ENCODE results near the gene MAD1L1.

The MAD1L1 gene

DNA sequence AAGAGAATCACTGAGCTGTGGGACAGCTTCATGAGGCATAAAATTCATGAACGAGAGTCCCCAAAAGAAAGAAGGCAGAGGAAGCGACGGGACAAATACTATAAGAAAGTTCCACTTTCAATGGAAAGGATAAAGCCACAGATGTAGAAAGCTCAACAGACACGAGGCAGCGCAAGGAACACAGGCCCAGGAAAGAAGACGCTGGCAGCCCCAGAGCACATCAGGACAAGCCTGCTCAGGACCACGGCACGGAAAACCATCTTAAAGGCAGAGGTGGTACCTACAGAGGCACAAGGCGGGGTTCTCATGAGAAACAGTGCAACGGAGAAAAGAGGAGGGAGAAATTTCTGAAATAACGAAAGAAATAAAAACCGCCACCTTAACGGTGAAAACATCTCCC lies 273.4 kb downstream of the MAD1L1 start:
- DNase-seq: no peak

DNA sequence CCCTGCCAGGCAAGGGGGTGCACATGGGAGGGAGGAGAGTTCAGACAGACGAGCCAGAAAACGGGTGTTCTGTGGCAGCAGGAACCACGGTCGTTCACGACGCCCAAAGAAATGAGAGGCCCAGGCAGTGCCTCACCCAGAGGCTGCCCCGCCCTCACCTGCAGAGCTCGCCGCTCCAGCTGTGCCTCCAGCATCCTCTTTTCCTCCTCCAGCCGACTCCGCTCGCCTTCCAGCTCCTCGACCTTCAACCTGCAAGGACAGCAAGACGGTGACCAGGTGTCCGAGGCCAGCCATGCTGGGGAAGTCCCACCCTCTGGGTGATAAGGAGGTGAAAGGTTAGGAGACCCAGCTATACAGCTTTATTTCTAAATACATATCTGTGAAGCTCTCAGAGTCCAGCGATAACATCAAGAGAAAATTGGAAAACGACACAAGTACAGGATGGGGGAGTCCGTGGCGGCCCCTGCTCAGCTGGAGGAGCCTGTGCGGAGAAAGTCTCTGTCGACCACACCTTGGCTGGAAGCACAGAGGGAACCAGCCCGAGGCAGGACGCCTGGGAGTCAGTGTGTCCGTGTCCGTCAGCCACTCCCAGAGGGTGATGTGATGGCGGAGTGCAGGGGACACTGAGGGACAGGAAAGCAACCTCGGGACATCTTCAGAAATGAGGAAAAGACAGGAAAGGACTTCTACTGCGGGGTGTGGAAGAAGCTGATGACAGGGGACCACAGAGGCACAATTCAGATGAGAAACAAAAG lies 275.1 kb downstream of the MAD1L1 start:
- DNase-seq: no peak

DNA sequence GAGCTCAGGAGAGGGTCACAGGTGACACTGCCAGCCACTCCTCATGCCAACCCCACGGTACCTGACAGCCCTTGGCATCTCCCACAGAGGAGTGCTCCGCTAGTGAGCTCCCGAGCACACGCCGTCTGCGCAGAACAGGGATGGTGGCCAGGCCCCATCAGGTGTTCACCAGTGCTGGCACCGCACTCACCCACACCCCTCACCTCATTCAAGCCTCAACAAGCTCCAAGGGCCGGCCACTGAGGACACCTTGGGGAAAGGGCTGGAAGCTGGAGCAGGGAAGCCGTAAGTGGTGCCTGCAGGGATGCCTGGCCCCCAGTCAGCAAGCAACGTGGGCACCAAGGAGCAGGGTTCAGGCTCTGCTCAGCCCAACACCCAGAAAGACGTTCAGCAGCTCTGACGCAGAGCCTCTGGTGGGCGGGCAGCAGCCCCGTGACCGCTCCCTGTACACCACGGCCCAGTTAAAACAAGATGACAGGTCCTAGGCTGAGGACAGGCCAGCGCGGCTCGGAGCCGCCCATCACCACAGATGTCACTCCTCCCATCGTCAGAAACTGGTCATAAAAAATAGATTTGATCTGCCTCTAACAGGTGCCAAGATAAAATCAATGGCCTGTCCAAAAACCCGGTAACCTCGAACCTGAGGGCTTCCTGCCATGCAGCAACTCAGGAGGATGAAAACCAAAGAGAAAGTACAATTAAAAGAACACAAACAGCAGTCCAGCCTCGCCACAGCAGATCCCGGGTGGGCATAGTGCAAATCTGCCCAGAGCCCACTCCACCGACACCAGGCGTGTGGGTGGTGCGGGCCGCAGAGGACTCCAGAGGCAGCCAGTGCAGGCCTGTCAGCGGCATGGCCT lies 275.9 kb downstream of the MAD1L1 start:
- DNase-seq: no peak

DNA sequence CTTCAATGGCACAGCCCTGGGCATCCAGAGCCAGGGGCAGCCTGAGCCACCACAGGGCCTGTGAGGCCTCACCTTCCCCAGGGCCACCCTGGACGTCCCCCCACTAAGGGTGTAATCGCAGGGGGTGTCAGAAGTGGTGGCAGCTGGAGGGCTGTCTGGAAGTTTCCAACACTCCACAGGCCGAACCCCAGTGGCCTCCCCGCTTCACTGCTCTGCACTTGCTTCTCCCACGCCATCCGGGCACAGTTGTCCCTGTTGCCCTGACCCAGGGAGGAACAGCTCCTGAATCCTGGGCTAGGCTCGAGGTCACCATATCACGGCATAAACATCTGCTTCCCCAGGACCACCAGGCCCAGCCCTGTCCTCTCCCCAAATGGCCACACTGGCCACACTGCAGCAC lies 276.6 kb downstream of the MAD1L1 start:
- DNase-seq: no peak

DNA sequence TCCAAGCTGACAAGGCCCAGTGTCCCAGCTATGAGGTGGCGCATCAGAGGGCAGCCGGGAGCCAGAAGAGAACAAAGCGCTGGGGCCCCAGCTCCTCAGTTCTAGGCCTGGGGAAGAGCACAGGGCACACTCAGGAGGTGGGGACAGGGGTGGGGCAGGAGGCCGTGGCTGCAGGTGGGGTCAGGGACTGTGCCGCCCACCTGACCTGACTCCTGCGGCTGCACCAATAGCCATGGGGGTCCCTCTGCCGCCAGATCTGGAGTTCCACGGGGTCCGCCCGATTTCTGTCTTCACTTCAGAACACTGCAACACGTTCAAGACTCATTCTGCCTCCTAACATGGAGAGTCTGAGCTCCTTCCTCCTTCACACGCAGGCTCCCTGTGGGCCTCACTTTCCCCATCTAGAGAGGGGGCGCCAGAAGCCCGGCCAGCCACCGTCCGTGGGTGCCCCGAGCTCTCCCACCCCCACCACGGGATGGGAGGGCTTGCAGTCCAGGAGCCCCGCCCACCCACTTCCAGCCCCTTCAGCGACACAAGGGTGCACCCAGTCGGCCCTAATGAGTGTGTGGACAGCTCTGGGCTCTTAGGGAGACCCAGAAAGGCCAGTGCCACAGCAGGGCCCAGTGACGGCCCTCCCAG lies 278.3 kb downstream of the MAD1L1 start:
- no peak for DNase-seq

DNA sequence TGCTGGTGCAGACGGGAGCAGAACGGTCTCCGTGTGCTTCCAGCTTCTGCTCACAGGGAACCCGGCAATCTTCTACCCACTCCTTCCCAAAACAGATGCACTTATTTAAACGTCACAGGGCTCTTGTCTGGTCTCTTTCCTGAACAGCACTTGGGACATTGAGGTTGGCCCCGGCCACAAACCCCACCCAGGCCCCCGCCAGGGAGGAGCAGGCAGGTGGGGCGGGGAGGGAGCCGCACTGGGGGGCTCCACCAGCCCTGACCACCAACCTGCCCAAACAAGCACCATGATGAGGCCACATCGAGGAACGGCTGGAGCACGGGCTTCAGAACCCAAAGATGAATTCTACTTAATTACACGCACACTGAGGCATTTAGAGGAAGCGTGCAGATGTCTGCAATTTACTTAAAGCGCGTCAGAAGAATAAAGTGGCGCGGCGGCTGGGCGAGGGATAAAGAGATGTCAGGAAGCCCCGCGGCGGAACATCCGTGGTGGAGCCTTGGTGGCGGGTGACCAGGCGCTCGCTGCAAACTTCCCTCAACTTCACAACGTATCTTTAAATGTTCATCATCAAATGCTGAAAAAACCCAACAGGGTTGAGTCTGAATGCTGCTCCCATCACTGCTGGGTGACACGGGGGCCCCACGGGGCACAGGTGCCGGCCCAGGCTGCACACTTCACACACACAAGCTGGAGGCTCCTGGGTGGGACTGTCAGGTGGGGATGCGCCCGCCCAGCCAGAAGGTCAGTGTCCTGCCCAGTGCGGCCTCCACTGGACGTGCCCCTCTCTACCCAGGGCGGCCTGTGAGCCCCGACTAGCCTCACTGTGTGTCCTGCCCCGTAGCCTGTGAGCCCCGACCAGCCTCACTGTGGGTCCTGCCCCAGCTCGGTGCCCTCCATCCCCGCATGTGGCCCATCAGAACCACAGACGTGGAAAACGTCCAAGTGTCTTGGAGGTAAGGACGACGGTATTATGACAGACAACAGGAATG lies 279.2 kb downstream of the MAD1L1 start:
- DNase-seq: no peak

DNA sequence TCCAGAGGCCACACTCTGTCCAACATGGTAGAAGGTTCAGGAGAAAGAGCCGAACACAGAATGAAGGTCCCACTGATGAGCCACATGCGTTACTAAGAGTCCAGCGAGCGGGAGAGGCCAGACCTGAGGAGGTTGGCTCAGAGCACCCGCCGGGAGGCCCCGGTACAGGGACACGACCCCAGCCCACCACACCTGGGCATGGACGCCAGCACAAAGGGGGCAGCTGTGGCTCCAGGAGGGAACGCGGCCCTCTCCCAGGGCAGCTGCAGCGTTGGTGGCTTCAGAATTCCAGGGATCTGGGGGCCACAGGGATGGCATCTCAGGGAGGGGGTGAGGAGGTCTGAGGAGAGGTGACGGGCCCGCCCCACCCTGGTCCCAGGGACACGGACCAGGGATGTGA lies 280.0 kb downstream of the MAD1L1 start:
- no peak for DNase-seq

DNA sequence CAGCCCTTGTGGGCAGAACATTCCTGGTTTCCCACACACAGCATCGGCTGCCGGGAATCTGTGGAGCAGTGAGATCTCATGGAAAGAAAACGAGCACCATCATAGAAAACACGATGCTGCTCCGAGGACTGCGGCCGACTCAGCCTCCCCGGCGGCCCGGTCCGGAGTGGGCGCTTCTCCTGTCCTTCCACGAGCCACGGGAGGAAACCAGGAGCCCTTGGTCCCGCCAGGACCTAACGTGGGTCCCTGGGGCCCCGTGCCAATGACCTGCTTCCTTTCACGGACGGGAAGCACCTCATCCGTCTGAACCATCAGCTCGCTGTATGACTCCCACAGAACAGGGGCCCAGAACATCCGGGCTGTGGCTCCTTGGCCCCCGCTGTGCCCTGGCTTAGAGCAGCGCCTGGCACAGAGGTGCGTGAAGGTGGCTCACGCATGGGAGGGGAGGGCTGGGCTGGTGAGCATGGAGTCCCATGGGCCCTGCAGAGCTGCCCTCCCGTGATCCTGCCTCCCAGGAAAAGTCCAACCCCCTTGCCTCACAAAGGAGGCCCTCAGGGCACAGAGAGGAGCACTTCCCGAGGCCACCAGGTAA lies 280.5 kb downstream of the MAD1L1 start:
- DNase-seq: no peak

DNA sequence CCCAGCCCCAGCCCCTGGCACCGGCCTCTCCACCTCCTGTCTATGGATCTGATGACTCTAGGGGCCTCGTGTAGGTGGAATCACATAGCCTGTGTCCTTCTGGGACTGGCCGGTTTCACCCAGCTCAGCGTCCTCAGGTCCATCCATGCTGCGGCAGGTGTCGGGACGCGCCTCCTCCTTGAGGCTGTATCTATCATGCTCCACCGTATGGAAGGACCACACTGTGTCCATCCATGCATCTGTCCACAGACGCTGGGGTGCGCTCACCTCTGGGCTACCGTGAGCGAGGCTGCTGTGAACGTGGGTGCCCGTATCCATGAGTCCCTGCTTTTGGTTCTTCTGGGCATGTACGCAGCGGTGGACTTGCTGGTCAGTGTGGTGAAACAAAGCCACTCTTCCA lies 281.1 kb downstream of the MAD1L1 start:
- no peak for DNase-seq

DNA sequence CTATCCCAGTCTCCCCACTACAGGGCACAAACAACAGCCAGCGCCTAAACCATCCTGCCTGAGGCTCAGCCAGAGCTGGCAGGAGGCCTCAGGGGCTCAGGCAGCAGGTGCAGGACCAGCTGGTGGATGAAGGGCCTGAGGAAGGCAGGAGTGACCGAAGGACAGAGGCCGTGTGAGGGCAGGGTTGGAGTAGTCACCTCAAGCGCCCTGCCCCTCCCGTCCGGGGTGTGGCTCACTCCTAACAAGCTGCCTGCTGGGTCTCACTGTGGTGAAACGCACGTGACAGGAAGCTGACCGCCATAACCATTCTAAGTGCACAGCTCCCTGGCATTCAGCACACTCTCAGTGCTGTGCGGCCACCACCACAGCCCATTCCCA lies 281.6 kb downstream of the MAD1L1 start:
- DNase-seq: no peak

DNA sequence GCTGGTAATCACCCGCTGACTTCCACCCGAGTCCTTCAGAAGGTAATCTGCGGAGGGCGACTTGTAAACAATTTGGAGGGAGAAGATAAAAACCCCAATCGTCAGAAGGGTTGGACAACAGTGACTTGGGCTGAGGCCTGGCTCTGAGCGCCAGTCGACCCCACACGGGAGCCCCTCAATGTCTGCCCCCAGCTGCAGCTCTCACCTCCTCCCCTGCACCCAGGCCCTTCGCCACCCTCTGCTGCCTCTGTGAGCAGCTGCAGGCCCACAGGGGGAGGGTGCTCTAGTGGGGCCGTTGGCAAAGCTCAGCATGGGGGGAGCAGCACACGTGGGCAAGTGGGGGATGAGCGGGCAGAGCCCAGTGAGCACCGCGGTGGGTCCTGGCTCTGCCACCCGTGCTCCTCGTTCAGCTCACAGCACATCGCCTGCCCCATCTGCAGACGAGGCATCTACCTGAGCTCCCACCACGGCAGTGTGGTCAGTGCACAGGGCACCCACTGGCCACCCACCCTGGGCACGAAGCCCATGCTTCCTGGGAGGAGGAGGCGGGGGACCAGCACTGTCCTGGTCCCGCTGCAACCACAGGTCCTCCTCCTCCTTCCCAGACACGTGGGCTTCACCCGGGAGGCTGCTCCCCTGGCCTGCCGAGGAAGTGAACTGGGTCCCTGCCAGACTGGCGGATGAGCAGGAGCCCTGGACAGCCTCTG lies 282.1 kb downstream of the MAD1L1 start:
- DNase-seq: no peak

DNA sequence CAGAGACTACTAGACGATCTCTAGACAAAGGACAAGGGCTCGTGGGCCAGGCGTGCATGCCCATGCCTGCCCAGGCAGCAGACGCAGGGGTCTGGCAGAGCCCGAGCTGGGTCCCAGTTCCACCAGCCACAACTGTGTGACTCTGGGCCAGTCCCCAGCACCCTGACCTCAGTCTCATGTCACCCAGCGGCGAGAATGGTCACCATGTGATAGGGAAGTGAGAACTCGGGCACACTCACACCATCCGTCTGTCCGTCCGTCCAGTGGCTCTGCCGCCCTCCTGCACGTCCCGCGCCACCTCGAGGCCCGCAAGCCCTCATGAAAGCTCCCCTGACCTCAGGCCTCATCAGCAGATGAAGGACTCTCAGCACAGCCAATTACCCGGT lies 282.7 kb downstream of the MAD1L1 start:
- DNase-seq: no peak

DNA sequence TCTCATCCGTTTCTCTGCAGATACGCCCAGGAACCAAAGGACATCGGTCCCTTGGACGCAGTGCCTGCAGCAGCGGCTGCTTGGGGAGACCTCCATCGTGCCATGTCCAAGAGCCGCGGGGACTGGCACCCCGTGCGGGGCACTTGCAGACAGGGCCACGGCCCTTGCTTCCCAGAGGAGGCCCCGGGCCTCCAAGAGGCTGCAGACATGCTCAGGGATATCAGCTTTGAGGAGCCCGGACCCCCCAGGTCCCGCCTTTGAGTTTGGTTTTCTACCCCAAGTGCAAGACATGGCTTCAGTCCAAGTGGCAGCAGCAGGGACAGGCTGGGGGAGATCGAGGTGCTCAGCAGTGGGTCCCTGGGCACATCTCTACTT lies 283.1 kb downstream of the MAD1L1 start:
- no peak for DNase-seq

DNA sequence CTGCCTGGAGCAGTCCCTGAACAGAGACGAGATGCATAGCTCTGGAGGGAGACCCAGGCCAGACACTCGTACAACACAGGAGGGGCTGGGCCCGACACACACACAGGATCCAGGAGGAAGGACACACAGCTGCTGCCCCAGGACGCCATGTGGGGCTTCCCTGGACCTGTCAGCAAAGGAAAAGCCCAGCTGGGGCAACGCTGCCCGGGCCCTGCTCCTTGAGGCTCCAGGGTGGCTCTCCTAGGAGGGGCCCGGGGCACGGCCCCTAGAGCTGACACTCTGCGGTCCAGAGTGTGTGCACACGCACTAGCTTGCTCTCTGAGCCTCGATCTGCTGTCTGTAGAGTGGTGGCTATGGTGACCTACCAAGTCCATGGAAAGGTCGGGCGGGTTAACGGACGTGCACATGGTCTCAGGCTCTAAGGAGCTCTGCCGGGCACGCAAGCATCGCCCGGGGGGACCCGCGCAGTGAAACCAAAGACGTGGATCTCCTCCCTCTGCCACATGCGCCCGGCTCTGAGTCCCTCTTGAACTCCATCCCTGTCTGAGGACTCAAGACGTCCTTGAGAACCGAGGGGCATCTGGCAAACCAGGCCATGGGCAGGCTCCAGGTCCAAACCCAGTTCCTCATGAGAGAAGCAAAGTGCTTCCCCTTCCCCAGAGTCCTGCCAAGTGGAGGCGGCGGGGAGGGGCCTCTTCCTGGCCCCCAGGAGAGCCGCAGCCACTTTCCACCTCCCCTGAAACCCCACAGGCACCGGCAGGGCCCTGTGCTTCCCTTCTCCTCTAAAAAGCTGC lies 283.7 kb downstream of the MAD1L1 start:
- DNase-seq: no peak

DNA sequence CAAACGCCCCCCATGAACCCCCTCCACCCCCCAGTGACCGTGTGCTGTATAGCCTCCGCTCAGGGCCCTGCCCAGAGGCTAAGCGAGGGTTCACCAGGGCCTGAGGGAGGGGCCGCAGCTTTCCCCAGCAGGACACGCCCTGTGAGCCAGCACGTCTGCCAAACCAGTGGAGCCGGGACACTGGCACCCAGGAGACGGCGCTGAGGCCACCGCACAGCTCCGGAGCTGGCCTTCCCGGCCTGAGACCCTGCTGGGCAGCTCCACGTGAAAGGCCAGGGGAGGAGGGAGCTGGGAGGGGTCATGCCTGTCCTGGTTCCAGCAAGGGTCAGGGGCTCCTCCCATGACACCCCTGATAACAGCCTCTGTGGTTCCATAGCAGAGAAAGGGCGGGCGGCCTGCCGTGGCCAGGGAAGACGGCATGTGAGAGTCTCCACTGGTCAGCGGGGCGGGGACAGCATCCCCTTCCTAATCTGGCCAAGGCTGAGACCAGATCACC lies 284.4 kb downstream of the MAD1L1 start:
- DNase-seq: no peak

DNA sequence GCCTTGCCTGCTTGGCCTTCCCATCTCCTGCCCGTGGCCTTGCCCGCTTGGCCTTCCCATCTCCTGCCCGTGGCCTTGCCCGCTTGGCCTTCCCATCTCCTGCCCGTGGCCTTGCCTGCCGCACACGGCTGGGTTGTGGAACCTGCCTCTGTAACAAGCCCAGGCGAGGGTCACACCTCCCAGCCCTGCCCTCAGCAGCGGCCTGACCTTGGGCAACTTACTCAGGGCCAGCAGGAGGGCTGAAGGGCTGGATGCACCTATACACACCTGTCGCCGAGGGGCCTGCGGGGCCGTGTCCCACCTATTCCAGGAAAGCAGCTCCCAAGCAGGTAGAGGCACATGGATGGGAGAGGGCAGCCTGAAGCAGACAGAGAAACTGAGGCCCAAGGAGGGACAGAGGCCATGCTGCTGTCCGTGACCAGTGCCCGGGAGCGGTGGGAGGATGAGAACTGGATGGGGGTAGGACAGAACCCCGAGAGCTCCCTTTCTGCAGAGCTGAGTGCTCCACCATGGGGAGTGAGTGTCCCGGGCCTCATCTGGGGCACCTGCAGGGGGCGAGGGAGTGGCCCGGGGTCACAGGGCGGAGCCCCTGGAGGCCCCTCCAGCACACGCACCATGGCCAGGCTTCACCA lies 285.0 kb downstream of the MAD1L1 start:
- DNase-seq: no peak

DNA sequence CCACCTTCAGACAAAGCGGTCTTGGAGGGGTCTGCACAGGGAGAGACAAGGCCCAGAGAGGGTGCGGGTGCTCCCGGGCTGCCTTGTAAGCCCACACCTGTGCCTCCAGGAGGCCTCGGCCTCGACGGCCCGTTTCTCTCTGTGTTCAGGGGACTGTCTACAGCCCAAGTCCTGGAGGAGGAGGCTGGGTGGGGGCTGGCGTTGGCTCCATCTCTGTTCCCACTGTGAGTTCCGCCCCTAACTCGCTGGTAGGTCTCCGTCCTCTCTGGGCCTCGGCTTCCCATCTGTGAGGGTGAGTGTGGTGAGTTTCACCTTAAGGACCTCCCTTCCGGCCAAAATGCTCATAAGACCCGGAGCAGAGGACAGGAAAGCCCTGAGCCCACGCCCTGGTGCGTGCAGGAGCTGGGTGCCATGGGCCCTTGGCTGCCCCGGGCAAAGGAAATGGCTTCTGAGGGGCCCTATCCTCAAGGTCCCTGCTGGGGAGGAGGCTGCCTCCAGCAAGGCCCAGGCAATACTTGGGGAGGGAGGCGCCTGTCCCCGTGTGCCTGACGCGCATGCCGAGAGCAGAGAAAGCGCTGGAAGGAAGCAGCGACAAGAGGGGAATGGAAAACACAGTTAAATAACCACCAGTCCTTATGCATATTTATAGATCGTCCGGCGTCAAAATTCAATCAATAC lies 285.8 kb downstream of the MAD1L1 start:
- DNase-seq: no peak

DNA sequence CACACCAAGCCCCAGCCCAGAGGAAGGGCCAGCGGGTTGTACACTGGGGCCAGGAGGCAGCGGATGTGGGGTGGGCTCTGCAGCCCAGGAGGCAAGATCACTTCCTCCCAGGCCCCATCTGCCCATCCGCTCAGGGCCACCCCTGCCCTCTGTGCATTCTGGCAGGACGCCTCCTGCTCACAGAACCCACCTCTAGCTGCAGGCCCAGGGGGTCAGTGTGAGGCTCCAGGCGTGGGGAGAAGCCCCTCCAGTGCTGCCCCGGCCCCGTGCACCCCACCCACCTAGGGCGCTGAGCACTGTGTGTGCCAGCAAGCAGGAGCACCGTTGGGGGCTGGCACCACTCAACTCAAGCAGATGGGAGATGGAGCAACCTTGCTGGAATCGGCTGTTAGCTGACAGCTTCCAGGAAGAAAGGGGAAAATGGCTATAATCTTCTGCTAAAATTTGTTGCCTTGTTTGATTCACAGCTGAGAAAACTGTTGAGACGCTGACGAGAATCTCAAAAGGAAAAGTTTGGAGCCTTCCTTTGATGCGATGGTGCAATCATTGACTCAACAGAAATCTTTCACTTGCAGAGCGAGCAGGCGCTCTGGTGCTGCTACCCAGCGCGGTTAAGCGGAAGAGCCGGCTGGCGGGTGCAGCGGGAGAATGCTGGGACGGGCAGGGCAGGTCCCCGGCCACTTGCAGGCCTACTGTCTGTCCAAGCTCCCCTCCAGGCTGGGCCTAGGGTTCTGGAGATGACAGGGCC lies 286.5 kb downstream of the MAD1L1 start:
- no peak for DNase-seq

DNA sequence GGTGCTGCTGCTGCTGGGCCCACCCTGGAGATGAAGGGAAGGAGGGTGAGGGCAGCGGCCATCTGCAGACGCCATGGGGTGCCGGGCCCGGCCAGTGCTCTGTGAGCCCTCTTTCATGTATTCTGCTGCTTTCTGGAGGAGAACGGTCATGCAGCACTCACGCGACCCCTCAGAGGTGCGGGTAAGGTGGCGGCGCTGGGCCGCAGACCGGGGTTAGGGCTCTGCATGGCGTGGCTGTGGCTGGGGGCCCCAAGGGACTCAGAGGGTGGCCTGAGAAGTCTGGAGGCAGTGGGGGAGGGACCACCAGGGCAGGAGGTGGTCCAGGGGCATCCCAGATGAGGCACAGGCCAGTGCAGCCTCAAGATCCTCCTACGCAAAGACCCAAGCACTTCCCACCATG lies 287.2 kb downstream of the MAD1L1 start:
- DNase-seq: no peak
